Ovary (tissue), 3 donors: ENCODE results near the gene KIAA0825.

Experiments used
- EP300 ChIP-seq: sonication (generic); formaldehyde crosslinking; IDR thresholded peaks from one replicate; pipeline ENCODE4 v1.6.1; 2017; ENCODE audit warnings: antibody characterized with exemption
- POLR2A ChIP-seq: fragments of 450-650 bp; IDR thresholded peaks from one replicate; pipeline ENCODE4 v1.6.1; 2017; ENCODE audit warnings: antibody characterized with exemption, mild to moderate bottlenecking, moderate library complexity
- TF ChIP-seq, protein P1 (sequence below), 3 donors: fragments of 450-650 bp in 2 of 3; fragments of 200-600 bp in 1 of 3; IDR thresholded peaks; one replicate each; pipeline versions ENCODE4 v1.5.1 to v1.8.0; 2016 to 2022; ENCODE audit warnings: antibody characterized with exemption in 3 of 3, mild to moderate bottlenecking in 1 of 3
- donor health status: DM: no; HTN: no; CAD: no.

DNA sequence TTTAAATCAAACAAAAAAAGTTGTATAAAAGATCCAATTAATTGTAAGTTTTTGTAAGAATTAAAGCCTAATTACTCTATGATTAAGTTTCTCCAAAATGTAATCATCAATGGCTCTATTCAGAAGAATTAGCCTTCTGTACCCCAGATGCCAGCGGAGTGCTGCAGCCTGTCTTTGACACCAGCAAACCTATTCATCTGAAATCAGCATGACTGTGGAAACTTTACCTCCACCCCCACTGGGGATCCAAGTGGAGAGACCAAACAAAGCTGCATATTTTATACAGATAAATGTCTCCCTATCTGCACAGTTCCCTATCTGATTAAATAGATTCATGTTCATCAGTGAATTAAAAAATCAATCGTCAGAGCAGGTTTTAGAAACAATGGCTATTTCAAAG is 426.8 kb downstream of the KIAA0825 start:
- TF ChIP-seq, protein P1, sequence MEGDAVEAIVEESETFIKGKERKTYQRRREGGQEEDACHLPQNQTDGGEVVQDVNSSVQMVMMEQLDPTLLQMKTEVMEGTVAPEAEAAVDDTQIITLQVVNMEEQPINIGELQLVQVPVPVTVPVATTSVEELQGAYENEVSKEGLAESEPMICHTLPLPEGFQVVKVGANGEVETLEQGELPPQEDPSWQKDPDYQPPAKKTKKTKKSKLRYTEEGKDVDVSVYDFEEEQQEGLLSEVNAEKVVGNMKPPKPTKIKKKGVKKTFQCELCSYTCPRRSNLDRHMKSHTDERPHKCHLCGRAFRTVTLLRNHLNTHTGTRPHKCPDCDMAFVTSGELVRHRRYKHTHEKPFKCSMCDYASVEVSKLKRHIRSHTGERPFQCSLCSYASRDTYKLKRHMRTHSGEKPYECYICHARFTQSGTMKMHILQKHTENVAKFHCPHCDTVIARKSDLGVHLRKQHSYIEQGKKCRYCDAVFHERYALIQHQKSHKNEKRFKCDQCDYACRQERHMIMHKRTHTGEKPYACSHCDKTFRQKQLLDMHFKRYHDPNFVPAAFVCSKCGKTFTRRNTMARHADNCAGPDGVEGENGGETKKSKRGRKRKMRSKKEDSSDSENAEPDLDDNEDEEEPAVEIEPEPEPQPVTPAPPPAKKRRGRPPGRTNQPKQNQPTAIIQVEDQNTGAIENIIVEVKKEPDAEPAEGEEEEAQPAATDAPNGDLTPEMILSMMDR (IDR thresholded peaks at IDR 0.05): no peak
- no peak for TF ChIP-seq POLR2A
- TF ChIP-seq EP300: no peak
